HG03575 (cell line): Measurements from ENCODE around the gene KIAA0232.
"Not testable (repeated sequence)": the region's sequence is repeated elsewhere in the genome, so short reads cannot be mapped to it uniquely, and the experiment has no call there.

Source experiments
- ATAC-seq: cut with Tn5 transposase; IDR thresholded peaks from one replicate; pipeline ENCODE4 v1.9.1; 2021; ENCODE audit not compliant: unreplicated experiment, insufficient number of reproducible peaks, low FRiP score; ENCODE audit errors: extremely low read depth

KIAA0232 gene

DNA sequence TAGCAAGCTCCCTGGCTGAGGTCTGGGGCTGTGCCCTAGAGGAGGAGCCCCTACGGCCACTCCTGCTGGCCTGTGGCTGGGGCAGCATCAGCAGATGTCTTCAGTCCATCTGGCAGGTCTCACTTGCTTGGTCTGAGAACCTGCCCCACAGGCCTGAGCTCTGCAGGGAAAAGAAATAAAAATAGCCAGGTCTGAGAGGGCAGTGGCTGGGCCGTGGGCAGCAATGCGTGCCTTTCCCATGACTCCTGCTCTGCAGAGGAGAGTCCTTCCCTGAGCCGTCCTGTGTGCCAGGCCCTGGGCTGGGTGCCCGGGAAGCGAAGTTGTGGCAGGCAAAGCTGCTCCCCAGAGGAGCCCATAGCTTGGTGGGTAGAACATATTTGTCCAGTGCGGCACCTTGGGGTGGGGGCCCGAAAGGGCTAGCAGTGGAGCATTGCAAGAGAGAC is 11.3 kb upstream of the KIAA0232 start:
- ATAC-seq: no peak

DNA sequence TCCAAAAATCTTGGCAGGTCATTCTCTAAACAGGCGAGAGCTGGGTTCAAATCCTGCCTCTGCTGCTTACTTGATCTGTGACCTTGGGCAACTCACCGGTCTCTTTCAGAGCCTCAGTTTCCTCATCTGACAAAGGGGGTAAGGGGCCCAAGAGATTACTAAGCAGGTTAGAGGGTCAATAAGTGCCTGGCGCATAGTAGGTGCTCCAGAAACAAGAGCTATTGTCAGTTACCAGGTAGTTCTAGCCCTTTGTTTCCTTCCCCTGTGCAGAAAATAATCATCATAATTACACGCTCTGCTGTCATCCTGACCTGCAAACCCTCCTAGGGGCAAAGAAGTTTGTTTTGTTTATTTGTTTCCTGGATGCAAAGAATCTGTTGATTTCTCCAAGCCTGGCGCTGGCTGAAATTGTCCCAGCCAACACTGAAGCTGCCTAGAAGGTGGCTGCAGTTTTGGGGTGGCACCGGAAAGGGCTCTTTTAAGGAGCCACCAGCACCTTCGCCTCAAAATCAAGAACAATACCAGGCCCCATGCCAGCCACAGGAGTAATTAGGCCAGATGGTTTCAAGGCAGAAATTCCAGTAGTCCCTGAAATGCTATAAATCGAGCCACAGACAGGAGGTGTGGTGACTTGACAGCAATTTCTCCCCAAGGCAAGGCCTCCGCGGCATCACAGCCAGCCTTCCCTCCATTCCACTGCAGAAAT is 10.2 kb upstream of the KIAA0232 start:
- no peak for ATAC-seq

GRCh38 chr4:6773106-6773505 is 9.4 kb upstream of the KIAA0232 start:
- no peak for ATAC-seq

DNA sequence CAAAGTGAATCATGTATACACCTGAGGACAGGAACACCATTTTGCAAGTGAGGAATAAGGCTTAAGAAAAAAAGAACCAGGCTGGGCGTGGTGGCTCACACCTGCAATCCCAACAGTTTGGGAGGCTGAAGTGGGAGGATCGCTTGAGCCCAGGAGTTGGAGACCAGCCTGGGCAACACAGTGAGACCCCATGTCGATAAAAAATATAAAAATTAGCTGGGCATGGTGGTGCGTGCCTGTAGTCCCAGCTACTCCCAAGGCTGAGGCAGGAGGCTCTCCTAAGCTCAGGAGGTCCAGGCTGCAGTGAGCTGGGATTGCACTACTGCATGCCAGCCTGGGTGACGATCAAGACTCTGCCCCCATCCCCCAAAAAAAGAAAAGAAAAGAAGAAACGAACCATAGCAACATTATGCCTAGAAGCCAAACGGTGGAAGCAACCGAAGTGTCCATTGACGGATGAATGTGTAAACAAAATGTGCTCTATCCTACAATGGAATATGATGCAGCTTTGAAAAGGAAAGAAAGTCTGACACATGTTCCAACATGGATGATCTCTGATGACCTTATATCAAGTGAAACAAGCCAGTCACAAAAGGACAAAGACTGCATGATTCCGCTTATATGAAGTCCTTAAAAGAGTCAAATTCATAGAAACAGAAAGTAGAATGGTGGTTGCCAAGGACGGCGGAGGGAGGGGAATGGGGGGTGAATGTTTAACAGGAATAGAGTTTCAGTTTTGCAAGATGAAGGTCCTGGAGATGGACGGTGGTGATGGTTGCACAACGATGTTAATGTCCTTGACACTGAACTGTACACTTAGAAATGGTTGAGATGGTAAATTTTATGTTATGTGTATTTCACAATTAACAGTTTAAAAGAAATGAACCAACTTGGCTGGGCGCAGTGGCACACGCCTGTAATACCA is 8.6 kb upstream of the KIAA0232 start:
- no peak for ATAC-seq

- no peak for ATAC-seq
Observed at GRCh38 chr4:6775746-6776145, 6.8 kb upstream of the KIAA0232 start.

GRCh38 chr4:6776920-6777635 is 5.4 kb upstream of the KIAA0232 start:
- ATAC-seq: no peak

- no peak for ATAC-seq
Observed at GRCh38 chr4:6777636-6778281, 4.8 kb upstream of the KIAA0232 start.

GRCh38 chr4:6778435-6778834 is 4.1 kb upstream of the KIAA0232 start:
- no peak for ATAC-seq

DNA sequence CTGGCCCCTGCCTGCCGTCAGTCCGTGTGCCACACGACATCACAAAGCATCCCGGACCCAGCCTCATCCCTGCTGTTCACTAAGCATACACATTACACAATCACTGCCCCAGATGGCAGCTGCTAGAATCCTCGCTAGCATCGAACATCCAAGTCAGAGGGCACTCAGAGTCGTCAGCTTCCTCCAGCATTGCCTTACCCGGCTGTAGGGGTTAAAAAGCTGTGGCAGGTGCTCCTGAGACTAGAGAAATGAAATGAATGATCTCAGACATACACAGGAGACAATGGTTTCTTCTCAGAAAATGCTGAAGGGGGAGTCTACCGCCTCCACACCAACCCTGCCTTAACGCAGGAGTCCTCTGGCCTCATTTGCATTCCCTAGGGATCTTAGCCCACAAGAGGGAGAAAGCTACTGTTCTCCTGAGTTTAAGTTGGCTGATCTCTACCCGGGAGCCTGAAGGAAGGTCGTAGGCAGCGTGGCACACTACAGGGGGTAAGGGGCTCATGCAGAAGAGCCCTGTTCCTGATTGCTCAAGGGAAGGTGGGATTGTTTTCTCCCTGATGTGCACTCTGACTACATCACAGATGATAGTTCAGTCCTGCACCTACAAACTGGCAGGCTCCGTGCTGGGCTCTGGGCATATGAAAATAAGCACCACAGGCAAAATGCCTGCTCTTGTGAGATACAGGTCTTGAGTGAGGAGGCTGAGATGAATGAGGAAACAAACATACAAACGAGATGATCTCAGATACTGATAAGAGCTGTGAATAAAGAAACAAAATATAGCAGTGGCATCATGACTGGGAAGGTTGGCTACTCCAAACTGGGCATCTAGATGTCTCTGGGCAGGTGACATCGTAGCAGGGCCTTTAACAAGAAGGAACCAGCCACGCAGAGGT is 2.6 kb upstream of the KIAA0232 start:
- no peak for ATAC-seq

- ATAC-seq: no peak
Observed at GRCh38 chr4:6781113-6781512, 1.4 kb upstream of the KIAA0232 start.

GRCh38 chr4:6781561-6781960 is 966 bp upstream of the KIAA0232 start:
- no peak for ATAC-seq

DNA sequence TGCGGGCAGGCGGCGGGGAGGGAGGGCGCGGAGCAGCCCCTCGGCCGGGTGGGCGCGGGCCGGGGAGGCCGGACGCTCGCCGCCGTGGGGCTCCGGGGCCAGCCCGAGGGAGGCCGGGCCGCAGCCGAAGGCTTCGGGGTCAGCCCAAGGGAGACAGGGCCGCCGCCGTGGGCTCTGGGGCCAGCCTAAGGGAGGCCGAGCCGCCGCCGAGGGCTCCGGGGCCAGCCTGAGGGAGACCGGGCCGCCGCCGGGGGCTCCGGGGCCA is 251 bp downstream of the KIAA0232 start:
- peak; percentile 1 for ATAC-seq

GRCh38 chr4:6783111-6783981 is 819 bp downstream of the KIAA0232 start:
- peak; percentile 43 for ATAC-seq

DNA sequence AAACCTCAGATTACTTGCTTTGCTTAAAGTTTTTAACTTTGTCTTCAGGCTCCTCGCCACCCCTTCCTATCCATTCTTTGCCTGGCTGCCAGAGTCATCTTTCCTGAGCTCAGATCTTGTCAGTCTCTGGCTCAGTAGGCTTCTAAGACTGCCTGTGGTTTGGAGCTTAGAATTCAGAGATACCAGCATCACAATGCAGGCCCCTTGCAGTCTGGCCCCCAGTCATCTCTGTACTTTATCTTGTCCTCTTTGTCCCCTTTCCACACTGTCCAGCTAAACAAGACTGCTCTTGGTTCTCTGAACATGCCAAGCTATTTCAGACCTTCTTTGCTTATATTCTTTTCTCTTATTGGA is 3.0 kb downstream of the KIAA0232 start:
- ATAC-seq: no peak

- ATAC-seq: no peak
Observed at GRCh38 chr4:6788123-6788522, 5.6 kb downstream of the KIAA0232 start.

- not testable (repeated sequence) for ATAC-seq
Observed at GRCh38 chr4:6791245-6791644, 8.7 kb downstream of the KIAA0232 start.

DNA sequence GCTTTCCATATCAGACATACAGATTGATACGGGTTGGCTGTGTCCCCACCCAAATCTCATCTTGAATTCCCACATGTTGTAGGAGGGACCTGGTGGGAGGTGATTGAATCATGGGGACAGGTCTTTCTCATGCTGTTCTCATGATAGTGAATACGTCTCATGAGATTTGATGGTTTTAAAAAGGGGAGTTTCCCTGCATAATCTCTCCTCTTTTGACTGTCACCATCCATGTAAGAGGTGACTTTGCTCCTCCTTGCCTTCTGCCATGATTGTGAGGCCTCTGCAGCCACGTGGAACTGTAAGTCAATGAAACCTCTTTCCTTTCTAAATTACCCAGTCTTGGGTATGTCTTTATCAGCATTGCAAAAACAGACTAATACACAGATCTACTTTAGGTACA is 9.3 kb downstream of the KIAA0232 start:
- ATAC-seq: not testable (repeated sequence)

DNA sequence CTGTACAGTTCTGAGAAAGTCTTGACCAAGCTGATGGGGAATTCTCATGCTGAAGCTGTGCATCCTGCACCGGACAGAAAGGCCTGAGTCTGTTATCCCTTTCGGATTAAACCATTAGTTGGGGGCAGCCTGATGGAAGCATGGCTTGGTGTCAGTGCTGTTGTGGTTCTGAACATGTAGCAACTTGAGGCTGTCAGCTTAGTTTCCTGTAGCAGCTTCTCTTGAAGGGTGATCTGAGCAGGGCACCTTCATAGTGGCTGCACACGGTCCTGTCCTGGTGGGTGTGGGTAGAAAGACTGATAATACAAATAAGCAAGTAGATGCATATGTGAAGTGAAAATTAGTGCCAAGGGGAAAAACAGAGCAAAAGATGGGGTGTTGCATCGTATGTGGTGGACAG is 11.7 kb downstream of the KIAA0232 start:
- ATAC-seq: no peak
